HL-60 (cell line): ENCODE measurements around the gene HECW1.

ENCODE experiments used
- GABPA ChIP-seq: IDR thresholded peaks from 2 replicates; pipeline ENCODE4 v1.6.1; 2012; ENCODE audit warnings: low read depth
- POLR2AphosphoS5 ChIP-seq: IDR thresholded peaks from 2 replicates; pipeline ENCODE4 v1.6.1; 2012; ENCODE audit warnings: low read depth
- REST ChIP-seq: IDR thresholded peaks from 2 replicates; pipeline ENCODE4 v1.6.1; 2012; ENCODE audit warnings: low read depth; ENCODE audit not compliant: insufficient replicate concordance
- SPI1 ChIP-seq: IDR thresholded peaks from 2 replicates; pipeline ENCODE4 v1.6.1; 2012; ENCODE audit warnings: low read depth, mild to moderate bottlenecking, borderline replicate concordance
- TF ChIP-seq, protein P1 (sequence below): IDR thresholded peaks from one replicate; pipeline ENCODE4 v1.5.1; 2011; ENCODE audit warnings: low read length, control low read depth, inconsistent platforms; ENCODE audit not compliant: insufficient read depth

GRCh38 chr7:43148161-43148731 lies 35.8 kb downstream of the HECW1 start:
- TF ChIP-seq GABPA = no peak
- no peak for TF ChIP-seq POLR2AphosphoS5
- TF ChIP-seq SPI1 = no peak
- TF ChIP-seq, protein P1, sequence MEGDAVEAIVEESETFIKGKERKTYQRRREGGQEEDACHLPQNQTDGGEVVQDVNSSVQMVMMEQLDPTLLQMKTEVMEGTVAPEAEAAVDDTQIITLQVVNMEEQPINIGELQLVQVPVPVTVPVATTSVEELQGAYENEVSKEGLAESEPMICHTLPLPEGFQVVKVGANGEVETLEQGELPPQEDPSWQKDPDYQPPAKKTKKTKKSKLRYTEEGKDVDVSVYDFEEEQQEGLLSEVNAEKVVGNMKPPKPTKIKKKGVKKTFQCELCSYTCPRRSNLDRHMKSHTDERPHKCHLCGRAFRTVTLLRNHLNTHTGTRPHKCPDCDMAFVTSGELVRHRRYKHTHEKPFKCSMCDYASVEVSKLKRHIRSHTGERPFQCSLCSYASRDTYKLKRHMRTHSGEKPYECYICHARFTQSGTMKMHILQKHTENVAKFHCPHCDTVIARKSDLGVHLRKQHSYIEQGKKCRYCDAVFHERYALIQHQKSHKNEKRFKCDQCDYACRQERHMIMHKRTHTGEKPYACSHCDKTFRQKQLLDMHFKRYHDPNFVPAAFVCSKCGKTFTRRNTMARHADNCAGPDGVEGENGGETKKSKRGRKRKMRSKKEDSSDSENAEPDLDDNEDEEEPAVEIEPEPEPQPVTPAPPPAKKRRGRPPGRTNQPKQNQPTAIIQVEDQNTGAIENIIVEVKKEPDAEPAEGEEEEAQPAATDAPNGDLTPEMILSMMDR = no peak
- no peak for TF ChIP-seq REST
